Mesodermal cell (in vitro differentiated cells): ENCODE measurements around the gene RYR2.

Source experiments
- H3K27ac ChIP-seq: 2 replicates; pipeline ENCODE4 v1.7.0; 2013; ENCODE audit warnings: mild to moderate bottlenecking, low read depth, low read length, moderate library complexity; ENCODE audit not compliant: severe bottlenecking
- H3K36me3 ChIP-seq: 2 replicates; pipeline ENCODE4 v1.7.1; 2013; ENCODE audit warnings: mild to moderate bottlenecking, low read length, moderate library complexity; ENCODE audit not compliant: control insufficient read depth, insufficient read depth
- H3K4me1 ChIP-seq: one replicate; pipeline ENCODE4 v1.7.1; 2013; ENCODE audit warnings: mild to moderate bottlenecking, low read length; ENCODE audit not compliant: insufficient read depth, control insufficient read depth, poor library complexity, severe bottlenecking
- H3K4me3 ChIP-seq: 2 replicates; pipeline ENCODE4 v1.7.0; 2013; ENCODE audit warnings: low read length, control low read depth, mild to moderate bottlenecking; ENCODE audit not compliant: insufficient read depth, poor library complexity, severe bottlenecking; ENCODE audit errors: extremely low read depth
- H3K9me3 ChIP-seq: 2 replicates; pipeline ENCODE4 v1.7.1; 2013; ENCODE audit warnings: mild to moderate bottlenecking, low read length, moderate library complexity; ENCODE audit not compliant: control insufficient read depth
- WGBS, 2 experiments: methylation state at CpG; one replicate each; pipeline ENCODE4 v1.1.5; 2013; ENCODE audit warnings: missing lambda C conversion rate in 2 of 2; ENCODE audit not compliant: insufficient coverage in 2 of 2; 5-methylcytosine and 5-hydroxymethylcytosine counted together

The RYR2 gene

GRCh38 chr1:237673631-237674030 lies 631.6 kb downstream of the RYR2 start:
- Histone ChIP-seq H3K4me1 (peaks cover 12% of the 10 kb centered on the region), H3K9me3 (no peaks in the 10 kb centered on the region), H3K36me3 (no peaks in the 10 kb centered on the region), H3K27ac (no peak overlapping the region), H3K4me3 (no peak overlapping the region)
- 80% methylated on average over 1 of the region's 3 CpGs; no CpG with 5 or more reads in 1 of the 2 experiments for WGBS, 2 experiments

DNA sequence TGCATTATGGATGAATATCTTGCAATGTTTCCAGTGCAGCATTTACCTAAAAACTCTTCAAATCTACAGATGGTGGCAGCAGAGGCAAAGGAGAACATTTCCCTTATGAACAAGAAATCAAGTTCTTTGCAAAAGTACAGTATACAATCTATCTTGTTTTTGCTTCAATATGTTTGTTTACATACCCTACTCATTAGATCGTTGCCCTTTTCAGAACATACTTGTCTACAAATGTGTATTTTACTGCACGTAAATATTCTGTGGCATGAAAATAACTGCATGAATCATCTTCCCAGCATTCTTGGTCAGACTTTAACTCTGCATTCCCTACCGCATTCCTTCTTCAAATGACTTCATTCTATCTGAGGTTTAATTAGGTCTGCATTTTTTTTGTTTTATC lies 636.0 kb downstream of the RYR2 start:
- 83 to 100% methylated on average over 1 of the region's 3 CpGs for WGBS, 2 experiments
- H3K27ac ChIP-seq = peak overlapping the region; percentile 50

GRCh38 chr1:237679687-237680086 lies 637.7 kb downstream of the RYR2 start:
- Histone ChIP-seq H3K27ac (no peak overlapping the region), H3K4me3 (no peak overlapping the region), H3K4me1 (peaks cover 12% of the 10 kb centered on the region), H3K36me3 (no peaks in the 10 kb centered on the region), H3K9me3 (no peaks in the 10 kb centered on the region)
- WGBS, 2 experiments = 90 to 91% methylated on average over 5 to 6 of the region's 6 CpGs

More for the DNA sequence above, 636.0 kb downstream of the RYR2 start:
- Histone ChIP-seq H3K4me1 (peaks cover 12% of the 10 kb centered on the region), H3K4me3 (no peak overlapping the region), H3K36me3 (no peaks in the 10 kb centered on the region), H3K9me3 (no peaks in the 10 kb centered on the region)

- no peak overlapping the region for H3K4me3 ChIP-seq
- WGBS, 2 experiments = 97 to 100% methylated on average over 4 of the region's 6 CpGs
- peaks cover 12% of the 10 kb centered on the region for H3K4me1 ChIP-seq
- H3K27ac ChIP-seq = no peak overlapping the region
- H3K9me3 ChIP-seq = no peaks in the 10 kb centered on the region
- H3K36me3 ChIP-seq = no peaks in the 10 kb centered on the region
These were observed 639.2 kb downstream of the RYR2 start for GRCh38 chr1:237681210-237681609.

GRCh38 chr1:237684236-237684635 lies 642.3 kb downstream of the RYR2 start:
- Histone ChIP-seq H3K27ac (no peak overlapping the region), H3K9me3 (no peaks in the 10 kb centered on the region), H3K4me1 (no peaks in the 10 kb centered on the region), H3K36me3 (no peaks in the 10 kb centered on the region), H3K4me3 (no peak overlapping the region)
- WGBS, 2 experiments = 100% methylated on average over 3 of the region's 6 CpGs

DNA sequence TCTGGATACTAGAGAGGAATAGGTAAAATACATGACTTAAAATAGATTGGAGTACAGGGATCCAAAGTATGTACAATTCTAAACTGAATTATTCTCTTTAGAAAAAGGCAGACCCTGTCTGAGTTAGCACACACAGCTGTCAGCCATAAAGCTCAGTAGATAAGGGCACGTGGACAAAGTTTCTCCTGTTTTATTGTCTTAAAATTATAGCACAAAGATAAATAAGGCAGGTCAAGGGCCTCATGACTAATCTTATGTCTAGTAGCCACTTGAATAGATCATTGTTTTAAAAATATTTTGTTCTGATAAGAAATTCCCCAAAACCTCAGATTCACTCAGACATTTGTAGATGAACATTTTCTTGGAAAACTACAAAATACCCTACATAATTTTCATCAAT lies 643.6 kb downstream of the RYR2 start:
- Histone ChIP-seq H3K36me3 (no peaks in the 10 kb centered on the region), H3K4me3 (no peak overlapping the region), H3K9me3 (no peaks in the 10 kb centered on the region), H3K27ac (no peak overlapping the region), H3K4me1 (no peaks in the 10 kb centered on the region)
- no CpG with 5 or more reads among the region's 1 CpG for WGBS, 2 experiments

GRCh38 chr1:237687804-237688203 lies 645.8 kb downstream of the RYR2 start:
- Histone ChIP-seq H3K4me1 (no peaks in the 10 kb centered on the region), H3K27ac (no peak overlapping the region), H3K9me3 (no peaks in the 10 kb centered on the region), H3K36me3 (no peaks in the 10 kb centered on the region), H3K4me3 (no peak overlapping the region)
- 88 to 89% methylated on average over 5 of the region's 5 CpGs for WGBS, 2 experiments

DNA sequence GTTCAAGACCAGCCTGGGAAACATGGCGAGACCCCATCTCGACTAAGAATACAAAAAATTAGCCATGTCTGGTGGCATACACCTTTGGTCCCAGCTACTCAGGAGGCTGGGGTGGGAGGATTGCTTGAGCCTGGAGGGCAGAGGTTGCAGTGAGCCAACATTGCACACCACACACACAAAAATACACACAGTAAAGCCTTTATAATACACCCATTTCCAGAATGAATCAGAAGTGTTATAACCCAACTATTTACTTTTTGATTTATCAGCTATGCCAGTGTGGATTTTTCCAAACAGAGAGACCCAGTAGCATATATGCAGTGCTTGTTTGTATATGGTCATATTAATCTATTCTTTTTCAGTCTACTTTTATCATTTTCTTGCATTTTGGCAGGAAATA lies 648.7 kb downstream of the RYR2 start:
- 80 to 92% methylated on average over 1 to 2 of the region's 2 CpGs for whole genome bisulfite sequencing, 2 experiments
- no peak overlapping the region for H3K4me3 ChIP-seq
- no peaks in the 10 kb centered on the region for H3K36me3 ChIP-seq
- no peaks in the 10 kb centered on the region for H3K4me1 ChIP-seq
- H3K9me3 ChIP-seq = no peaks in the 10 kb centered on the region
- no peak overlapping the region for H3K27ac ChIP-seq

DNA sequence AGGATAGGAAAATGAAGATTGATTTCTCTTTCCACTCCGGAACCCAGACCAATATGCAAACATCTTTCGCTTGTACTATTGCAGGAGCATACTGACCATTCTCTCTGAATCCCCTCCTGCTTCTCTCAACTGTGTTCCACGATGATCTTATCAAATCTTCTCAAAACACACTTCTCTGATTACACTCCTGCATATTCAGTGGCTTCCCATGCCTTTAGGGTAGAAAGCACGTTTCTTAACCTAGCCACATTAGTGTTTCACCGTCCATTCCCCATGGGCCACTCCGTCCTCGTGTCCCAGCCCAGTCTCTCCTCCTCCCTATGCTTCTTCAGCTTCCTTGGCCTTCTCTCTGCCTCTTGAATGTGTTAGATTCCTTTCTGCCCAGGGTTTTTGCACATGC lies 650.3 kb downstream of the RYR2 start:
- WGBS, 2 experiments = 83 to 86% methylated on average over 6 to 7 of the region's 7 CpGs
- no peaks in the 10 kb centered on the region for H3K4me1 ChIP-seq
- no peaks in the 10 kb centered on the region for H3K9me3 ChIP-seq
- no peak overlapping the region for H3K4me3 ChIP-seq
- H3K36me3 ChIP-seq = no peaks in the 10 kb centered on the region
- no peak overlapping the region for H3K27ac ChIP-seq

- no peak overlapping the region for H3K4me3 ChIP-seq
These were observed 653.9 kb downstream of the RYR2 start for GRCh38 chr1:237695878-237696277.

GRCh38 chr1:237700181-237700580 lies 658.2 kb downstream of the RYR2 start:
- H3K36me3 ChIP-seq = no peaks in the 10 kb centered on the region
- H3K4me3 ChIP-seq = no peak overlapping the region
- 75 to 100% methylated on average over 1 to 2 of the region's 5 CpGs for WGBS, 2 experiments
- no peaks in the 10 kb centered on the region for H3K4me1 ChIP-seq
- H3K27ac ChIP-seq = no peak overlapping the region
- H3K9me3 ChIP-seq = no peaks in the 10 kb centered on the region

More at GRCh38 chr1:237695878-237696277, 653.9 kb downstream of the RYR2 start:
- H3K4me1 ChIP-seq = no peaks in the 10 kb centered on the region
- no peaks in the 10 kb centered on the region for H3K36me3 ChIP-seq
- H3K9me3 ChIP-seq = no peaks in the 10 kb centered on the region
- no peak overlapping the region for H3K27ac ChIP-seq
